H7 (cell line): ENCODE results near the gene RBMS3. TPM values are rescaled to one million over a fixed set of nuclear protein-coding genes. Genes with fewer than 3 reads are reported as not detected.
"Not testable (repeated sequence)": the region's sequence is repeated elsewhere in the genome, so short reads cannot be mapped to it uniquely, and the experiment has no call there.

Source experiments
- DNase-seq: peaks from one replicate; pipeline ENCODE4 v3.0.0; 2012
- H3K27me3 ChIP-seq: 2 replicates; pipeline ENCODE4 v1.6.0; 2011; ENCODE audit warnings: mild to moderate bottlenecking, low read length; ENCODE audit not compliant: control insufficient read depth, insufficient read depth
- H3K36me3 ChIP-seq: replicated peaks from 2 replicates; pipeline ENCODE4 v1.5.1; 2011; ENCODE audit warnings: low read length; ENCODE audit not compliant: control insufficient read depth, insufficient read depth
- H3K4me3 ChIP-seq: 2 replicates; pipeline ENCODE4 v1.5.1; 2011; ENCODE audit warnings: low read depth, mild to moderate bottlenecking, control low read depth, low read length, moderate library complexity; ENCODE audit not compliant: insufficient read depth
- total RNA-seq: library from RNA; depleted of rRNA; stranded (reverse); fragments of >200 nt; shearing (Covaris generic); gene quantifications from 2 replicates; pipeline ENCODE4 v1.2.3, GENCODE V29; 2014

The RBMS3 gene
- total RNA-seq, 1 experiment from 2014 or later: 9.4 TPM

DNA sequence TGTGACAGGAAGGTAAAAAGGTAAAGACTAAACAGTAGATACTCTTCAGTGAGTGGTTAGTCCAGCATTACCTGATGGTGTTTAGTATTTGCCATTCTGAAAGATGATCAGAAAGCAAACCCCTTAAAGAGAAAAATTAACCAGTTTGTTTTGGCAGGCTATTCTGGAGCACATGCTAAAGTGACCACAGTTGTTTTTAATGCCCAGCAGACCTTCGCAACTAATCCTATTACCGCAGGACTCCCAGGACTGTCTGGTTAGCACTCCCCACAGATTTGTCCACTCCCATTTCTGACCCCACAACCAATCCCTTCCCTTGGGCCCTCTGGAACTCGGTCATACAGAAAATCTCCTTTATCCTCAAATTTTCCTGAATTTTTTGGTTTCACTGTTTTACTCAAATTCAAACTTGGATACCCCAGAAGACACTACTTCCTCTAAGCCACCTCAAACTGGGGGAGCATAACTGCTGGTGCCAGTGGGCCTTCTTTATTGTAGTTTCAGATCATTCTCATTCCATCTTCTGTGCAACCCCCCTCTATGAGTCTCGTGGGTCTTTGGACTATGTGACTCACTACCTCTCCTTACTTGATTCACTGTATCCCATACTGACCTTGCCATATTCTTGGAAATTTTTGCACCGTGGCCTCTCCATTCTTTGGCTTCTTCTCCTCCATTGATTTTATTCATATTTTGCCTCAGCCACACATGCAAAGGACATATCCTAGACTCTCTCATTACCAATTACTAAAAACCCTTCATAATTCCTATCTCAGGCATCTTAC, 104.4 kb downstream of the RBMS3 start:
- Histone ChIP-seq H3K27me3 (no peaks in the 10 kb centered on the region), H3K4me3 (no peak overlapping the region), H3K36me3 (no peaks in the 10 kb centered on the region)
- DNase-seq: no peak

DNA sequence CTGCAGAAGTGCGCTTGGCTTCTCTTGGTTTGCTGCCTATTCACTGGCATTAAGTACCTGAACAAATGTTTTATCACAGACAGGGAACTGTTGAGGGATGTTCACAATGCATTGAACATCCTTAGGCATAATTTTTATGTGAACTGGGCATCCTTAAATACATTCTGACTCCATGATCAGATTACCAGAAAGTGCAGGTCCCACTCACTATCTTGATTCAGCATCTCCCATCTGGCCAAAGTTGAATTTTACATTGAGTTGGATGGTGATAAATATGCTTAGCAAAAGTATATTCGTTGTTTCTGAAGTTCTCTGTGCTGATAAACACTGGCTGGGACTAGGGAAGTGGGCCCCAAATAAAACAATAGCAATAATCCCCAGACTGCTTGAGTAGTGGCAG, 108.5 kb downstream of the RBMS3 start:
- Histone ChIP-seq H3K4me3 (no peak overlapping the region), H3K36me3 (no peaks in the 10 kb centered on the region), H3K27me3 (no peaks in the 10 kb centered on the region)
- DNase-seq: no peak

DNA sequence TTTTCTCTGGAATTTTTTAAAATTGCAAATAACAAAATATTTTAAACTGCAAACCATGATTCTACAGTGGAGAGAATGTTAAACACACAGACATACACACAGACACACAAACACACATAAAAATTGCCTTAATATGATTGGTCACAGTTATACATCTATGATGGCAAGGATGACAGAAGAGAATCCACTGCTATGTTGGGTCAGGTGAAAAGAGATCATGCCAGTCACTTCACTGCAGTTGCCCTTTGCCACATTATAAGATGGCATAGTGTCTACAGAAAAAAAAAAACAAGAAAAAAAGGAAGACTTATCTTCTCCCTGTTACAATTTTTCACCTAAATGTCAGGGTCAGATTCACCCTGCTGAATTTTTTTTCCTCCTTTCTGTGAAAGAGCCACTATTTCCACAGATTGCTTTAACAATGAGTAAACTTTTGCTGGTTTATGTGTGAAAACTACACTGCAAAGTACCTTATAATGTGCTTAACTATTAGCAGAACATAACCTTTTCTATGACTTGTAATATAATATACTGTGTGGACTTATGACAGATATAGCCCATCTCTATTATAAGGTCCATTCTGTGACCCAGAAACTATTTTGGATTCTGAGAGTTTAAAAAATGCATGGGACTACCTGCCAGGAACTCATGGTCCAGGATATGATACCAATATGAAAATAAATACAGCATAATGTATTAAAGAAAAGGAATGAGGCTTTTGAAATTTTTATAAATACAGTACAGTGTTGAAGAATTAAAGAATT, 111.9 kb downstream of the RBMS3 start:
- Histone ChIP-seq H3K4me3 (no peak overlapping the region), H3K27me3 (no peaks in the 10 kb centered on the region), H3K36me3 (no peaks in the 10 kb centered on the region)
- no peak for DNase-seq

DNA sequence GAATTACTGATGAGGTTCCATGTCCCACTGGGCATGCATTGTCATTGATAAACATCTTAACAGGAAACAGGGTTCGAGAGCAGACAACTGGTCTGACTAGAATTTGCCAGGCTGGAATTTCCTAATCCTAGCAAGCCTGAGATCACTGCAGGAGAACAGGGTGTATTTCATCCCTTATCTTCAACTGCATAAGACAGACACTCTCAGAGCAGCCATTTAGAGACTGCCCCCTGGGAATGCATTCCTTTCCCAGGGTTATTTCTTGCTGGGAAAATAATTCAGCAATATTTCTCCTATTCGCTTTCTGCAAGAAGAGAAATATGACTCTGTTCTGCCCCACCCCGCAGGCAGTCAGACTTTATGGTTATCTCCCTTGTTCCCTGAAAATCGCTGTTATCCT, 113.1 kb downstream of the RBMS3 start:
- DNase-seq, H3K36me3 ChIP-seq, H3K4me3 ChIP-seq, H3K27me3 ChIP-seq: not testable (repeated sequence)

DNA sequence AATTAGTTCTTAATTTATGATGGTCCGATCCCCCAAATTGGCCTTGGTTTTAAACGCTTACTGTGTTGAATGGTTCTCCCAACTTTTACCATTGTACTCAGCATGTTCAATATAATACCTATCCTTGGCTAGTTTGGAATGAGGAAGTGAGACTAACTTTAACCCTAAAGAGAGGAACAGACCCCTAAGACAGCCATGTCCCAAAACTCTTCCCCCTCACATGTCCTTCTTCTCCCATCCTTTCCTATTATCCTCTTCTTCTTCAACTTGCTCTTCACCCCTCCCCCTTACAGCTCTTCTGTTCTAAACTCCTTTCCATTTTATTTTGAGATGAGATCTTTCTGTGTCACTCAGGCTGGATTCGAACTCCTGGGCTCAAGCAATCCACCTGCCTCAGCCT, 116.5 kb downstream of the RBMS3 start:
- Histone ChIP-seq H3K27me3 (no peaks in the 10 kb centered on the region), H3K36me3 (no peaks in the 10 kb centered on the region), H3K4me3 (no peak overlapping the region)
- DNase-seq: no peak

DNA sequence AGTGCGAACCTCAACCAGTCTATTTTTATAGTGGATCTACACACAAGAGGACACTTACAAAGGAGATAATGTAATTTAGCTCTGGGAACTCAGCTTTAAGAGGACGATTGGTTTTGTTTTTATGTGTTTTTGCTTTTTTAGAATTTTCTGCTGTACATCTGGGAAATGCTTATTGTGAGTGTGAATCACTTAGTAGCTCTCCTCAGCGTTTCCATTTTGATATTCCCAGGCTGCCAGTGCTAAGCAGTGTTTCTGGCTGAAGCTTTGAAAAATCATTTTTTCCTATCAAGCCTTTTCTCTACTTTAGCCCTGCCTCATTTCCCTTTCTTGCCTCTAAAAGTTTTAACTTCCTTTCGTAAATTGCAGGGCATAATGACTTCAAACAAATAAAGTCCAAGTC, 117.9 kb downstream of the RBMS3 start:
- H3K27me3 ChIP-seq: no peaks in the 10 kb centered on the region
- no peak for DNase-seq
- H3K36me3 ChIP-seq: no peaks in the 10 kb centered on the region
- no peak overlapping the region for H3K4me3 ChIP-seq

DNA sequence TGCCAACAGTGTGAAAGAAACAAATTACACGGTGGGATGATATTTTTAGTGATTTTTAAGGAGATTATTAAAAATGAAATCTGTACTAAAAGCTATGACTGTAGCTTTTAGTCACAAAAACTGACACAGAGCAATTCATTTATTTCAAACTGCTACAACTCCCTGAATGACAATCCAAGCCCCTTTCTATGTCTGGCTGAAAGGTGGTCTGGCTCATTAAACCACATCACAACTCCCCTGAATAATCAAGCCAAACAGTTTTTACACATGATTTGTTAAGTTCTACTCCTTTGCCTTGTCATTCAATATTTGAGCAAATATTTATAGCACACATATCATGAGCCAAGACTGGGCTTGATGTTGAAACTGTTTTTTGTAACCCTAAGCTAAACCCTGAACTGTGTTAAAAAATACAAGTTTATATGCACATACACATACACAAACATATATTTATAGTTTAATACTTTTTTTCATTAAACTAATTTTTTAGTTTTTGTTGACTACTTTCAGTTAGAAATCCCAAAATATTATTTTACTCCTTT, 125.5 kb downstream of the RBMS3 start:
- DNase-seq: no peak
- no peaks in the 10 kb centered on the region for H3K36me3 ChIP-seq
- H3K4me3 ChIP-seq: no peak overlapping the region
- H3K27me3 ChIP-seq: no peaks in the 10 kb centered on the region

DNA sequence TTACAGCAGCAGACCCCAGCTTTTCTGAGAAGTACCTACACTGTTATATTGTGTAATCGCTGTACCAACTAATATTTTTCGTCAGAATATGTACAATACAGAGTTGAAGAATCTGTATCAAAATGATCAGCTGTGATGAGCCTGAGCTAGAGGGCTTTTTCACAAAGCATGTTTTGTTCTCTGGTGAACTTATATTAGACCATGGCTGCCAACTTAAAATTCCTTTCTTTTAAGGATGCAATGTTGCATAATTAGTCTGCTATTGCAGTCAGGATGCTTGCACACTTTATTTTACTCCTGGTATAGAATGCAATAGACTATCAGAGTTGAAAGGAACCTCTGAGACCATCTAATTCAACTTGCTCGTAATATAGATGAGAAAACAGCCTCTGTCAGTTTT, 127.8 kb downstream of the RBMS3 start:
- no peaks in the 10 kb centered on the region for H3K36me3 ChIP-seq
- H3K4me3 ChIP-seq: no peak overlapping the region
- H3K27me3 ChIP-seq: no peaks in the 10 kb centered on the region
- DNase-seq: no peak

DNA sequence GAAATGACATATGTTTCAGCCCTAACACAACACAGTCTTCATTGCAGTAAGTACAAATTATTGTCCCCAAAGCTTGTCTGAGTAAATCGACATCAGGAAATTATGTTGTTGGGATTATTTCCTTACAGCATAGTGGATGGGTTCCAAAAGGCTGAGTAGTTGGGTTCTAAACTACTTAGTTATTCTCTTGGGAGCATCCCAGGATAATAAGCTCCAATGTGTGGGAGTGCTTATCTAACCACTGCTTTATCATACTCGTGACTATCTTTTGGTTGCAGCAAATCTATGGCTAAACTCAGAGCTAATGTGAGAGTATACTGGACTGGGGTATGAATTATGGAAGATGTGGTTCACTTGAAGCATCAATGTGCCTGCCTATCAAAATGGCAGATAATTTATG, 128.5 kb downstream of the RBMS3 start:
- H3K36me3 ChIP-seq: no peaks in the 10 kb centered on the region
- H3K4me3 ChIP-seq: no peak overlapping the region
- H3K27me3 ChIP-seq: no peaks in the 10 kb centered on the region
- DNase-seq: no peak

DNA sequence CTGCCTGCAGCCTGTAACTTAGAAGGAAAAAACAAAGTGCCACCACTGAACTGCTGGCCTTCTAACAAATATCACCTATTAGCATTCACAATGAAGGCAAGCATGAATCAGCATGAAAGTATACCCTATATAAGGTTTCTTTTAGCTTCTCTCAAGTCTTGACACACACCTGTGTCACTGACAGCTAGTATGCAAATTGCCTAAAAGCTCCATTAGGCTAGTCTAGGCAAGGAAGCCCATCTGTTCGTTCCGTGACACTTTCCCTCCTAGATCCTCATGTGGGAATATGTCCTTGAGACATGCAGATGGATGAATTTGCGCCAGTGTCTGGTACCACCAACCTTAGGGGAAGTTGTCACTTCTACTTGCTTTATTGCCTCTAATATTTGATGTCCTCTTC, 129.3 kb downstream of the RBMS3 start:
- Histone ChIP-seq H3K27me3 (no peaks in the 10 kb centered on the region), H3K4me3 (no peak overlapping the region), H3K36me3 (no peaks in the 10 kb centered on the region)
- DNase-seq: no peak

DNA sequence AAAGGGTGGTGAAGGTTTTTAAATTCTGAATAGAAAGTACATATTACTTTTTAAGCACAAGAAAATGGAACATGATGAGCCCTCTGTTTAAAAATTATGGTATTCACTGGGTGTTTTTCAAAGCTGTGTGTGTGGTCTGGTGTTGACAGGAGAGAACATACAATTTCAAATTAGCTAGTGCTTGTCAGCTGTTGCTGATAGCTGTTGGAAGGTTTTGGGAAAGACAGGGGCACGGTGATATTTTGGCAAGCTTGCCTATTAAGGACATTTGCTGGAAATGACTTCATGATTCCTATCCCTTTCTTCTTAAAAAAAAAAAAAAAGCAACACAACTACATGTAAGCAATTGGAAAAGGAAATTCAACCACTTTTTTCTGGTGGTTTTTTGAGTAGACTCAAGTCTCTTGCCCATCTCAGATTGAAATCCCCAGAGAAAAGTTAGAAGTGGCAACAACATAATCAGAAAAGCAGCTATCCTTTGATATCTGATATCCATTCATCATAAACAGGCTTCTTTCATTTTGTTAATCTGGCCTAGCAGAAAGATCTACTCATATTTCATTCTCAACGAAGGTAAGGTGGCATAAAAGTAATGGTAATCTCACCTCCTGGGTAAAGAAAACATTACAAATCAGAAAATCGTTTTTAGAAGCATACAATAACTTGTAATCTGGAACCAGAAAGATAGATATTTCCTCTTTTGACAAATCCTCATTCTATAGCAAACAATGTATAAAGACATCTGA, 130.0 kb downstream of the RBMS3 start:
- Histone ChIP-seq H3K36me3 (no peaks in the 10 kb centered on the region), H3K27me3 (no peaks in the 10 kb centered on the region), H3K4me3 (no peak overlapping the region)
- DNase-seq: no peak

DNA sequence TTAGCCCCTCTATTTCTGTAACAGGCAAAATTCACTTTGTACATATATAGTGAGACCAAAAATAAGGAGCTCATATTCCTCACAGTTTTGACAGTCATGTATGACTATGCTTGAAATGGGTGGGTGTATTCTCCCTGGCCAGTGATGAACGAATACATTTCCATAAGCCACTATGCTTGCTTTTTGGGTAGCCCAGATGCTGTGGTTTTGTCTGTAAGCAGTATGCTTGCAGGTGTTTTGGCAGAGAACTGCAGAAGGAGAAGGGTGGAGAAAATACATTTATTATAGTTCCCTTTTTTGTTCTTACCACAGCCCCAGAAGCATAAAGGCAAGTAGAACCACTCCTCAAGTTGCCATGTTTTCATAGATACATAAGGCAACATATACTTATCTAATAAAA, 131.2 kb downstream of the RBMS3 start:
- no peak for DNase-seq
- H3K36me3 ChIP-seq: no peaks in the 10 kb centered on the region
- H3K27me3 ChIP-seq: no peaks in the 10 kb centered on the region
- no peak overlapping the region for H3K4me3 ChIP-seq

DNA sequence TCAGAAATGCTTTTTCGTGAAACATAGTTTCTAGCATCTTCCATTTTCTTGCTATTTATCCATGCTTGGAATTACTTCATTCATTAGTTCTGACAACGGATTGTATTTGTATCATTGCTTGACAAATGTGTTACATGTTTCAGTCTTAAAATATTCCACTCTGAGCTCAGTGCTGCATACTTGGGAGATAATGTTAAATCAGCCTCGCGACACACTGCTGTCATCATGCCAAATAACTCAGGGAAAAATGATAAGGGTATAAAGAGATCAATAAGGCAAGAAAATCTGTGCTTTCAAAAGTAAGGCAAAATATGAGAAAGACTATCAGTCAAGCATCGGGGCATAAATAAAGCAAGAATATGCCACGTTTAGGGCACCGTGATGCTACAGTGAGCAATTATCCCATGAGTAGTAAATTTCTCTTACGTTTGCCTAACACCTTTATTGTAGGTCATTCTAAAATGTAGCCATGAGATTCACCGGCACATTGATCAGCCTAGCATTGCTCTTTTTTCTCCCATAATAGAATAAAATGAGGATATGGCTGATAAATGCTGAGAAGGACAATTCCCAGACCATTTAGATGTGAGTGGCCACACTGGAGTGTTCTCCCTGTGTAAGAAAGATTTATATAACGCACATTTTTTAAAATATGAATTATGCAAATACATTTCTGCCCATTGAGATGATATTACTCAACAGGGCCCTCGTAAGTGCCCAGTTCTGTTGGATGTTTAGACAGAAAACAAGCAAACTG, 133.8 kb downstream of the RBMS3 start:
- DNase-seq: no peak
- Histone ChIP-seq H3K27me3 (no peaks in the 10 kb centered on the region), H3K36me3 (no peaks in the 10 kb centered on the region), H3K4me3 (no peak overlapping the region)
